HepG2 (cell line): ENCODE measurements around the gene MAFF. TPM values are rescaled to one million over a fixed set of nuclear protein-coding genes. Genes with fewer than 3 reads are reported as not detected.

ENCODE experiments used
- BHLHE40 ChIP-seq: IDR thresholded peaks from 2 replicates; pipeline ENCODE4 v1.6.1; 2011; ENCODE audit warnings: low read length, improper control_type of control experiment
- IRF9 ChIP-seq: sonication (generic); formaldehyde crosslinking; IDR thresholded peaks from 2 replicates; pipeline ENCODE4 v1.8.0; 2022; ENCODE audit warnings: missing genetic modification reagents, mild to moderate bottlenecking, borderline replicate concordance
- NFIC ChIP-seq: IDR thresholded peaks from 2 replicates; pipeline ENCODE4 v1.6.1; 2012; ENCODE audit warnings: mild to moderate bottlenecking, low read length, inconsistent platforms
- PITX1 ChIP-seq: sonication (generic); formaldehyde crosslinking; IDR thresholded peaks from 2 replicates; pipeline ENCODE4 v1.5.1; 2020; ENCODE audit warnings: mild to moderate bottlenecking, missing genetic modification reagents
- TAF1 ChIP-seq: sonication (generic); formaldehyde crosslinking; IDR thresholded peaks from 2 replicates; pipeline ENCODE4 v1.4.0; 2020; ENCODE audit warnings: missing genetic modification reagents
- ZBTB37 ChIP-seq: sonication (generic); formaldehyde crosslinking; IDR thresholded peaks from 2 replicates; pipeline ENCODE4 v1.4.0; 2020; ENCODE audit warnings: mild to moderate bottlenecking, missing genetic modification reagents
- ZNF382 ChIP-seq: sonication (generic); formaldehyde crosslinking; IDR thresholded peaks from 2 replicates; pipeline ENCODE4 v1.5.0; 2020; ENCODE audit warnings: missing genetic modification reagents, mild to moderate bottlenecking, borderline replicate concordance
- ZNF687 ChIP-seq: sonication (generic); formaldehyde crosslinking; IDR thresholded peaks from 2 replicates; pipeline ENCODE4 v1.5.1; 2020; ENCODE audit warnings: mild to moderate bottlenecking, missing genetic modification reagents, moderate library complexity
- polyA plus RNA-seq, 8 experiments: library from polyadenylated mRNA; depleted of rRNA in 3 of 8; stranded (reverse) in 7 of 8; unstranded in 1 of 8; fragments of >200 nt; fragmentation: Illumina TruSeq in 4 of 8; extraction: Trizol in 4 of 8; gene quantifications; 2 replicates each; pipeline versions ENCODE4 v1.2.1 to v1.2.3, GENCODE V29; 2011 to 2016; ENCODE audit warnings: low read depth in 4 of 8, missing spikeins in 1 of 8, mixed read lengths in 1 of 8; ENCODE audit not compliant: insufficient read depth in 1 of 8
- total RNA-seq, 5 experiments: library from RNA; depleted of rRNA; stranded (reverse); fragments of >200 nt; fragmentation: Illumina TruSeq; extraction: Trizol; gene quantifications; 2 replicates each; pipeline ENCODE4 v1.2.3, GENCODE V29; 2016; ENCODE audit warnings: low read depth in 1 of 5

The MAFF gene
- total and polyA plus RNA-seq, 2 of the 13 experiments (the other 11 are each of a cell fraction or from before 2014, with no cell fraction given), result 5.4 to 14.3 TPM

- TF ChIP-seq ZNF687 (CRISPR knock-in tag) (peak; percentile 58), TAF1 (CRISPR knock-in tag) (no peak), IRF9 (CRISPR knock-in tag) (no peak), PITX1 (CRISPR knock-in tag) (no peak), NFIC (no peak), ZBTB37 (CRISPR knock-in tag) (0 out of 2 replicates have a peak, but pooled peaks have one; percentile 30), ZNF382 (CRISPR knock-in tag) (no peak), BHLHE40 (no peak)
- TF ChIP-seq, all 625 proteins: peak for 7
Observed at GRCh38 chr22:38164551-38164918, 37.3 kb upstream of the MAFF start (continued).
